ENCODE results near the gene TPCN1. TPM values are rescaled to one million over a fixed set of nuclear protein-coding genes. Genes with fewer than 3 reads are reported as not detected.

TPCN1 gene
- total RNA-seq, 3 donors from 2014 or later: 46.9 to 71.7 (median 59.5) TPM

DNA sequence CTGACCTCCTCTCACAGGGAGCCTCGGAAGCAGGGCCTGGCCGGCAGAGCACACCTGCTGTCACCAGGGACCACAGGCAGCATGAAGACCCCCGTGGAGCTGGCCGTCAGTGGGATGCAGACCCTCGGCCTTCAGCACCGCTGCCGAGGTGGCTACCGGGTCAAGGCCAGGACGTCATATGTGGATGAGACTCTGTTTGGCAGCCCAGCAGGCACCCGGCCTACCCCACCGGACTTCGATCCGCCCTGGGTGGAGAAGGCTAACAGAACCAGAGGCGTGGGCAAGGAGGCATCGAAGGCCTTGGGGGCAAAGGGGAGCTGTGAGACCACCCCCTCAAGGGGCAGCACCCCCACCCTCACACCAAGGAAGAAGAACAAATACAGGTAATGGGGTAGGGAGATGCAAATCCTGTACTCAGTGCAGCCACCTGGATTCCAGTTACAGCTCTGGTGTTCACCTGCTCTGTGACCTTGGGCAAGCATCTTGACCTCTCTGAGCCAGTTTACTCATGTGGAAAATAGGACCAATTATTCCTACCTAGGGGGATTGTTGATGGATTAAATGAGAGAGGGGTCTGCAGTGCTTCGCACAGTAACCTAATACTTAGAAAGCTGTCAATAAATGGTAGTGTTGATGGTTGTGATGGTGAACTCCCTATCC lies 34.5 kb upstream of the TPCN1 start:
- Histone ChIP-seq H3K4me3 (peak overlapping the region; percentile 97 to 99 (median 98)), H3K27ac (peak overlapping the region; percentile 17 to 99), H3K36me3 (no peaks in the 10 kb centered on the region), H3K4me1 (peaks cover 0 to 21% of the 10 kb centered on the region in 2 donors), H3K9me3 (no peaks in the 10 kb centered on the region), H3K27me3 (no peaks in the 10 kb centered on the region)
- intact Hi-C loops (cut with DNase I; ENCODE audit: low total_unique reads): loop anchor here (10.0 kb wide), 1 partner anchor 168 kb away; the partner anchor contains the start of gene PLBD2
- DNase-seq (ENCODE audit: low spot score in 2 of 2): no peak
- TF ChIP-seq POLR2A (IDR thresholded peaks at IDR 0.05) (no peak), POLR2AphosphoS5 (IDR thresholded peaks at IDR 0.05) (no peak)
- TF ChIP-seq, protein P1, sequence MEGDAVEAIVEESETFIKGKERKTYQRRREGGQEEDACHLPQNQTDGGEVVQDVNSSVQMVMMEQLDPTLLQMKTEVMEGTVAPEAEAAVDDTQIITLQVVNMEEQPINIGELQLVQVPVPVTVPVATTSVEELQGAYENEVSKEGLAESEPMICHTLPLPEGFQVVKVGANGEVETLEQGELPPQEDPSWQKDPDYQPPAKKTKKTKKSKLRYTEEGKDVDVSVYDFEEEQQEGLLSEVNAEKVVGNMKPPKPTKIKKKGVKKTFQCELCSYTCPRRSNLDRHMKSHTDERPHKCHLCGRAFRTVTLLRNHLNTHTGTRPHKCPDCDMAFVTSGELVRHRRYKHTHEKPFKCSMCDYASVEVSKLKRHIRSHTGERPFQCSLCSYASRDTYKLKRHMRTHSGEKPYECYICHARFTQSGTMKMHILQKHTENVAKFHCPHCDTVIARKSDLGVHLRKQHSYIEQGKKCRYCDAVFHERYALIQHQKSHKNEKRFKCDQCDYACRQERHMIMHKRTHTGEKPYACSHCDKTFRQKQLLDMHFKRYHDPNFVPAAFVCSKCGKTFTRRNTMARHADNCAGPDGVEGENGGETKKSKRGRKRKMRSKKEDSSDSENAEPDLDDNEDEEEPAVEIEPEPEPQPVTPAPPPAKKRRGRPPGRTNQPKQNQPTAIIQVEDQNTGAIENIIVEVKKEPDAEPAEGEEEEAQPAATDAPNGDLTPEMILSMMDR (IDR thresholded peaks at IDR 0.05): no peak

GRCh38 chr12:113189361-113189760 lies 31.9 kb upstream of the TPCN1 start:
- Histone ChIP-seq H3K27me3 (no peaks in the 10 kb centered on the region), H3K36me3 (no peaks in the 10 kb centered on the region), H3K4me3 (no peak overlapping the region), H3K9me3 (no peaks in the 10 kb centered on the region), H3K4me1 (peaks cover 0 to 10% of the 10 kb centered on the region in 2 donors), H3K27ac (peak overlapping the region; percentile 21 to 30)
- DNase-seq (ENCODE audit: low spot score in 2 of 2): peak in 1 of 2 donors; percentile 35
- TF ChIP-seq POLR2AphosphoS5 (IDR thresholded peaks at IDR 0.05) (no peak), POLR2A (IDR thresholded peaks at IDR 0.05) (no peak)
- TF ChIP-seq, protein P1 (IDR thresholded peaks at IDR 0.05): no peak
- intact Hi-C loops (cut with DNase I; ENCODE audit: low total_unique reads): loop anchor here (10.0 kb wide), 1 partner anchor 165 kb away; the partner anchor contains the start of gene PLBD2

- Histone ChIP-seq H3K9me3 (no peaks in the 10 kb centered on the region), H3K36me3 (no peaks in the 10 kb centered on the region), H3K4me1 (peaks cover 0 to 8% of the 10 kb centered on the region in 2 donors), H3K4me3 (no peak overlapping the region), H3K27me3 (no peaks in the 10 kb centered on the region), H3K27ac (no peak overlapping the region)
- DNase-seq (ENCODE audit: low spot score in 2 of 2): no peak
- TF ChIP-seq, protein P1 (IDR thresholded peaks at IDR 0.05): no peak
- no peak for TF ChIP-seq POLR2A (IDR thresholded peaks at IDR 0.05)
- intact Hi-C loops (cut with DNase I; ENCODE audit: low total_unique reads): no loop called here
Measured at GRCh38 chr12:113190761-113191160, 30.5 kb upstream of the TPCN1 start.

DNA sequence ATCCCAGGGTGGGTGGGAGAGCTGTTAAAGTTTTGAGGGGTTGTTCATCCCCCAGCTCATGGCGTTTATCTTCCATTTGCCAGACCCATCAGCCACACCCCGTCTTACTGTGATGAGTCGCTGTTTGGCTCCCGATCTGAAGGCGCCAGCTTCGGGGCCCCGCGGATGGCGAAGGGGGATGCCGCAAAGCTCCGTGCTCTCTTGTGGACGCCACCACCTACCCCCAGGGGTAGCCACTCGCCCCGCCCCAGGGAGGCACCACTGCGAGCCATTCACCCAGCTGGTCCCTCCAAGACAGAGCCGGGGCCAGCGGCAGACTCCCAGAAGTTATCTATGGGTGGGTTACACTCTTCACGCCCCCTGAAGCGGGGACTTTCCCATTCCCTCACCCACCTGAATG lies 30.0 kb upstream of the TPCN1 start:
- TF ChIP-seq POLR2A (IDR thresholded peaks at IDR 0.05) (no peak), POLR2AphosphoS5 (IDR thresholded peaks at IDR 0.05) (no peak)
- TF ChIP-seq, protein P1 (IDR thresholded peaks at IDR 0.05): no peak
- Histone ChIP-seq H3K36me3 (no peaks in the 10 kb centered on the region), H3K4me3 (no peak overlapping the region), H3K27ac (no peak overlapping the region), H3K9me3 (no peaks in the 10 kb centered on the region), H3K27me3 (no peaks in the 10 kb centered on the region), H3K4me1 (peaks cover 0 to 8% of the 10 kb centered on the region in 2 donors)
- DNase-seq (ENCODE audit: low spot score in 2 of 2): no peak
- intact Hi-C loops (cut with DNase I; ENCODE audit: low total_unique reads): no loop called here

DNA sequence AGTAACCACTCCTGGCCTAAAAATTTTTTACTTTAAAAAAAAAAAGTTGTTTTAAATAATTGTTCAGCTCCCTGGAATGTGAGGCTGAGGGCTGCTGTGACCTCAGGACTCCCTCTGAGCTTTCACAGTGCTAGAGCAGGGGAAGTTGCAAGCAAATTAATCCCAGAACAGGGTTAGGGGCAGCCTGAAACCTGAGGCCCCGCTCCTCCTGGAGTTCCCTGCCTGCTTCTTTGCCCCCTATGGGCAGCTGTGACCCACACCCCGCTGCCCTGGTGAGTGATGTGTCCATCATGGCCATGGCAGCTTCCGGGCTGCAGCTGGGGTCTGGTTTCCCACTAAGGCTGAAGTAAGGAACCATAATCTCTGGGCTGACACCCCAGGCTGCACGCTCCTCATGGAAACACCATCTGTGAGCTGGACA lies 26.3 kb upstream of the TPCN1 start:
- no peaks in the 10 kb centered on the region for H3K9me3 ChIP-seq
- intact Hi-C loops (cut with DNase I; ENCODE audit: low total_unique reads): no loop called here
- DNase-seq (ENCODE audit: low spot score in 2 of 2): no peak
- H3K27ac ChIP-seq: peak overlapping the region in 1 of 2 donors; percentile 52
- H3K27me3 ChIP-seq: no peaks in the 10 kb centered on the region
- H3K4me3 ChIP-seq: no peak overlapping the region
- no peaks in the 10 kb centered on the region for H3K36me3 ChIP-seq
- no peak for TF ChIP-seq POLR2AphosphoS5 (IDR thresholded peaks at IDR 0.05)
- TF ChIP-seq, protein P1 (IDR thresholded peaks at IDR 0.05): no peak
- no peak for TF ChIP-seq POLR2A (IDR thresholded peaks at IDR 0.05)
- no peaks in the 10 kb centered on the region for H3K4me1 ChIP-seq

Data from breast epithelium (tissue), 4 donors.